OCI-M2 (cell line): Measurements from ENCODE around the gene CYP2W1.
"Not testable (repeated sequence)": the region's sequence is repeated elsewhere in the genome, so short reads cannot be mapped to it uniquely, and the experiment has no call there.

Experiments
- DNase-seq: peaks from one replicate; lab custom pipeline; 2025; ENCODE audit not compliant: unreplicated experiment; lab: John Stamatoyannopoulos, UW

Gene CYP2W1

GRCh38 chr7:995571-995970 lies 12.6 kb downstream of the CYP2W1 start:
- DNase-seq = no peak

GRCh38 chr7:996079-996872 lies 13.3 kb downstream of the CYP2W1 start:
- DNase-seq = no peak

GRCh38 chr7:997404-998395 lies 14.7 kb downstream of the CYP2W1 start:
- no peak for DNase-seq

- no peak for DNase-seq
Observed at GRCh38 chr7:999149-999879, 16.3 kb downstream of the CYP2W1 start.

- DNase-seq = no peak
Observed at GRCh38 chr7:999941-1000935, 17.3 kb downstream of the CYP2W1 start.

GRCh38 chr7:1001069-1001770 lies 18.2 kb downstream of the CYP2W1 start:
- DNase-seq = not testable (repeated sequence)

GRCh38 chr7:1002026-1002425 lies 19.0 kb downstream of the CYP2W1 start:
- not testable (repeated sequence) for DNase-seq

GRCh38 chr7:1002445-1002844 lies 19.5 kb downstream of the CYP2W1 start:
- not testable (repeated sequence) for DNase-seq

GRCh38 chr7:1004018-1004852 lies 21.3 kb downstream of the CYP2W1 start:
- DNase-seq = no peak

GRCh38 chr7:1005303-1005702 lies 22.3 kb downstream of the CYP2W1 start:
- DNase-seq = no peak

- DNase-seq = no peak
Observed at GRCh38 chr7:1007901-1008300, 24.9 kb downstream of the CYP2W1 start.

GRCh38 chr7:1008733-1009363 lies 25.9 kb downstream of the CYP2W1 start:
- no peak for DNase-seq

- DNase-seq = no peak
Observed at GRCh38 chr7:1009747-1010146, 26.8 kb downstream of the CYP2W1 start.

GRCh38 chr7:1010226-1010625 lies 27.2 kb downstream of the CYP2W1 start:
- no peak for DNase-seq

- DNase-seq = no peak
Observed at GRCh38 chr7:1011297-1012003, 28.5 kb downstream of the CYP2W1 start.

GRCh38 chr7:1012004-1012715 lies 29.2 kb downstream of the CYP2W1 start:
- DNase-seq = no peak

GRCh38 chr7:1012716-1013095 lies 29.7 kb downstream of the CYP2W1 start:
- DNase-seq = no peak
